GM21515 (cell line): ENCODE results near the gene INSM2.

Source experiments
- ATAC-seq: cut with Tn5 transposase; IDR thresholded peaks from one replicate; pipeline ENCODE4 v1.9.1; 2021; ENCODE audit not compliant: unreplicated experiment

INSM2 gene

DNA sequence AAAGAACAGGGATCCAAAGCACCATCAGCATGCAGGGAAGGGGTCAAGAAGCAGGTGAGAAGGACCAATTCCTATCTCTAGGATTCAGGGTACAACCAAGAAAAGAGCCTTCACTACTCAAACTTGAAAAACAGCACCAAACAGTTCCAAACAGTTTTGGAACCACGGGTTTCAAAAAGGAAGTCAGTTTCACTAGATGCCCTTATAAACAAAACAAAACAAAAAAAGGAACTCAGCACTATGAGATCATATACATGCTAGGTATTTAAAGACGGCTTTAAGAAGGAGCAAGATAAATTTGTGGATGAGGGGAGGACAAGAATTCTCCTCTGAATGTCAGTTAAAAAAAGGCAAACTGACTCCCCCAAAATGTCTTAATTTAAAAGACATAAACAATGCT is 6.0 kb downstream of the INSM2 start:
- ATAC-seq: no peak

DNA sequence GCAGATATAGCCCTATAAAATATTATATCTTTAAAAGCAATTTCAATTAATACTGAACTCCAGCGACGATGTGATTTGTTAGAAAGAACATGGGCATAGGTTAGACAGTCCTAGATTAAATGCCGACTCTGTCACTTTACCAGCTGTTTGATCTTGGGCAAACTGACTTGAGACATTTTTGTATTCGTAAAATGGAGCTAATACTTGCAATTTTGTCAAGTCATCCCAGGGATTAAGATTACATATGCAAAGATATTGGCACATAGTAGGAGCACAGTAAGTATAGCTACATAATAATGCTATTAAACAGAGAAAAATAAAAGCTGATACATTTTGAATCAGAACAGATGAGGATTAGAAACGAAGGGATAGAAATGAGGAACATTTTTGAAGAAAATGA is 9.0 kb downstream of the INSM2 start:
- ATAC-seq: no peak

DNA sequence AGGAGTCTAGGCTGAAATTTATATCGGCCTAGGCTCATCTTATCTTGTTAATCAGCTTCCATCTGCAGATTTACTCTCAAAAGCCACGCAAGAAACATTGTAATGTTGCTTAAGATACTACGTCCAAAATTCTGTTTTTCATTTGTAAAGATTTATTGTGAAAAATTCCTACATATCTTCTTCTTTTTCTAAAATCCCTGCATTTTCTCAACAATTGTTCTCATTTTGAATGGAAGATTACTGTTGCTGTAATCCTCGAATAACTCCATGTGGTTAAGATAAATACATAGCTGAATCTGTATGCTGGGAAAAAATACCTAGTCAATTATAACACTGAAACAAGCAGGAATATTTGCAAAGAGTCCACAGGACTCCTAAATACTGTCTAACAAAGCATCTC is 15.6 kb downstream of the INSM2 start:
- no peak for ATAC-seq

DNA sequence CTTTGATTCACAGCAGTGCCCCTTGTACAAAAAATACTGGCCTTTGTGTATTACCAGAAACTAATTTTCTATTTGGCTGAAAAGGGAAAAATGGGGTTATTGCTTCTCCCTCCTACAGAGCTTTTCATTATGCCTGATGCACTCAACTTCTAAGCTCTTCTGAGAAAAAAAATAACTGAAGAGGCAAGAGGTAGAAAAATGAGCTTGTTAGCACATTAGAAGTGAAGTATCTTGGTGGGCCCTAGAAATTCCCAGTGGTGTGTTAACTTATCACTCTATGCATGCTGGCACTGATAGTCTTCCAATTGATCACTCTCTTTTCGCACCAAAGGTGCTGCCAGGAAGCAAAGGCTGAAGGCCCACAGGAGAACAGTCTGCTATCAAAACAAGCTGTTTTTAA is 17.1 kb downstream of the INSM2 start:
- ATAC-seq: no peak

DNA sequence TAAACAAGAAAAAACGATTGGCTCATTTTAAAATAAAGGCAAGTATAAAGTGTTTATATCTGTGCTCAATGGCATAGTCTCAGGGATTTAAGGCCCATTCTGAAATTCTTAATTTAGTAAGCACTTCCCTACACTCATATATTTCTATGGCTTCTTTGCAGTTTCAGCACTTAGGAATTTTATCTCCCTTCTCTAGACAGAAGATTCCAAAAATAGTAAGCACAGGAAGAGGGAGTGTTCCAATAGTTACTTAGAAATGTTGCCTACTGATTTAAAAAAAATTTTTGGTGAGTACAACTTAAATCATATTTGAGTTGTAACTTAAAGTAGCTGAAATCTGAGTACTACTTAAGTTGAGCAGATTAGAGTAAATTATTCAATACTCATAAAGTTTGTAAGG is 19.8 kb downstream of the INSM2 start:
- ATAC-seq: no peak

DNA sequence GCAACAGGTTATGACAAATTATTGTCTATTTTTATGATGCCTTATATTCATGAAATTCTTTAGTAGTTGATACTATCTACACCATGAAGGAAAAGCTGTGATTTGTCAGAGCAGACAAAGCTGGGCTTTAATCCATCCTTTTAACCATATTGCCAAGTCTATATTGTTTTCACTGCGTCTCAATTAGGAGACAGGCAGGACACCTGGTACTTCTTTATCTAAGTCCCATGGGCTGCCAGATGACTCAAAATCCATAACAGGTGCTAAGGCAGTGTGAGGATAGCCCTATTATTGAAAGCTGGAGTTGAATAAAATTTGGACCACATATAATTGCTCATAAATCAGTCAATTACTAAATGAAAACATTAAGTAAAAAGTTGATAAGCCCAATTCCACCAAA is 22.6 kb downstream of the INSM2 start:
- ATAC-seq: no peak

DNA sequence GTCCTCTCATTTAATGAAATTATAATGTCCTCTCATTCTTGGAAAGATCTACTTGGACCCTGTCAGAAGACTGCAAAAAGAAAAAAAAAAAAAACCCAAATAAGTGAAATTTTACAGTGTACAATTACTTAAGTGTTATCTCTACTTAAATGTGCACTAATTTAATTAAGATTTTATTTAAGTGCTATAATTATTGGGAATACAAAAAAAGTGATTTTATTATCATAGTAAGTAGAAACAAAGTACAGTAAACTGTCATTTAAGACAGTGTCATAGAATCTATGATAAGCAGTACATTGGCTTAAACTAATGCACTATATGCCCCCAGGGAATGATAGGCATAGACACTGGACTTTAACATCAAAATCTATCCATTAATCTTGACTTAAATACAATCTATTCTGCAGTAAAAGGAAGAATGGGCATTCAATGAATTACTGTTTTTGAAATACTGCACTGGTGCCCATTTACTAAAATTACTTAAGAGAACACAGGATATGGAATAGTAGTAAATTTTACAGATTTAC is 23.3 kb downstream of the INSM2 start:
- no peak for ATAC-seq

DNA sequence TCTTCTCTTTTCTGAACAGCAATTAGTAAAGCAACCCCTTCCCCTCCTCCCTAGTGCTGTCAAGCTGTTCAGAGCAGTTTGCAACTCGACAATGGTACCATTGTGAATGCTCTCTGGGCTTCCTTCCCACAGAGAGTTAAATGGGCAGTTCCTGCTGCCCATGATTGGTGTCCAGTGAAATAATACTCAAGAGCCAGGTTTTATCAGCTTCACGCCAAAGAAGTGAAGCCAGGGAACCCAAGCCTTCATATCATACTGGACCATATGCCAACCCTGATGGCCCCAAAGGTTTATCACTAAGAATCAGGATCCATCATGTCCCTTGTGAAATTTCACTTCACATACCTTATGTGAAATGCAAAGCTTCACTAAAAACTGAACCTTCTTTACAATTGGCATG is 24.7 kb downstream of the INSM2 start:
- ATAC-seq: no peak

DNA sequence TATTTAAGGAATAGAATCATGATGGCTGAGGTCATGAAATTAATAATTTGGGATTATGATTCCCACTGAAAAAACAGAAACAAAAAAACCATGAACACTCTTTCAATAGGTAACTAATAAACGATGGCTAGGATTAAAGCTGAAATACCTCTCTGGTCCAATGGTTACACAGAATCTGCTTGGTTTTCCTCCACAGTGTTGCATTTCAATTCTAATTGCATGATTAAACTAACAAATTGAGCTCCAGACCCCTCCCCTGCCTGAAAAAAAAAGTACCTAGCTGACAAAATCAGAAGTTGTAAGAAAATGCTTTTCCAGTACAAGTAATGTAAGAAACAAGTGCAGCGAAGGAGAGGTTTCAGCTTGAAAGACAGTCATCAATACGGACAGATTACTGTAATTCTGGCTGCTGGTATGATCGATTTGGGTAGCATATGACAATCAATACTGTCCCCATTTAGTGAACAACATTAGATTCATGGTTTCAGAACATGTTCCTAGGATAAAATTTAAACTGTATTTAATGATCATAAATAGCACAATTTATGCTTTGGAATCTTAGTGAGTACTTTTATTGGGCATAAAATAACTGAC is 32.0 kb downstream of the INSM2 start:
- ATAC-seq: no peak

DNA sequence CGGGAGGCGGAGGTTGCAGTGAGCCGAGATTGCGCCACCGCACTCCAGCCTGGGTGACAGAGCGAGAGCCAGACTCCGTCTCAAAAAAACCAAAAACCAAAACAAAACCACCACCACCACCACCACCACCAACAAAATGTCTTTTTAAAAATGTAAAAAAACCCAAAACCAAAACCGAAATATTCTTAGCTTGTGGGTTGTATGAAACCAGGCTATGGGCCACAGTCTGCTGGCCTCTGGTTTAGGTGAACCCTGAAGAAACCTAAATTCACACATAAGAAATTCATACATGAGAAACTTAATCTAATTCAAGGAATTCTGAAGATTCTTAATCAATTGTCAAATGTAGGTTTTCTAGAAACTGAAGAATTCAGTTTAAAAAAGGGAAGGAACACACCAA is 37.6 kb downstream of the INSM2 start:
- no peak for ATAC-seq

DNA sequence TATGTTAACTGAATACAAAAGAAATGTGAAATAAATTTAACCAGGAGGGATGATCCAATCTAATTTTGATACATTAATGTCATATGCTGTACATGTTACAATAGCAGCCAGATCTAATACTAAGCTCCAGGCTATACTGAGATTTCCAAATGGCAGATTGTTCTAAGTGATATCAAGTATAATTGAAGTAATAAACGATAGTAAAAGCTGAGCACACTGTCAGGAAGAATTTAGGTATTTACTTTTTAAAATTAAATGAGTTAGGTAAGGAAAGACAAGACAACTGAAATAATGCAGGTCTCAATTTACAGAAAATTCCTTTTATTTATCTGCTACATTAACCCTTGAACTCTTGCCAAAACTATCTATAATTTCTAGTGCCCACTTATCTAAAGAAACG is 39.9 kb downstream of the INSM2 start:
- ATAC-seq: no peak

DNA sequence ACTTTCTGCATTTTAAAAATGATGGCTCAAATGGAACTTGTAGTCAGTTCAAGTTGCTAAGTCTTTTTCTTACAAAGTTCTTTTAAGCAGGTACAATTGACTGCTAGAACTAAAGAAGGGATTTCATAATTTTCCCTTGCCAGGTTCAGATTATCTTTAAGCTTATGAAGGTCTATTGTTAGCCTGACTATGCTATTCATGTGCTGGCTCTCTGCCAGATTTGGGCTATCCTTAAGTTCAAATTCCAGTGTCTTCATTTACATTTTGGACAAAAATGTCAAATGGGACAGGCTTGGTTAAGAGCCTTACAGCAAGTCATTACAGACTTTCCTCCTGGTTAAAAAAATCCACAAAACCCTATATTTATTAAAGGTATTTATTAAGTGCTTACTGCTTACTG is 42.3 kb downstream of the INSM2 start:
- no peak for ATAC-seq

DNA sequence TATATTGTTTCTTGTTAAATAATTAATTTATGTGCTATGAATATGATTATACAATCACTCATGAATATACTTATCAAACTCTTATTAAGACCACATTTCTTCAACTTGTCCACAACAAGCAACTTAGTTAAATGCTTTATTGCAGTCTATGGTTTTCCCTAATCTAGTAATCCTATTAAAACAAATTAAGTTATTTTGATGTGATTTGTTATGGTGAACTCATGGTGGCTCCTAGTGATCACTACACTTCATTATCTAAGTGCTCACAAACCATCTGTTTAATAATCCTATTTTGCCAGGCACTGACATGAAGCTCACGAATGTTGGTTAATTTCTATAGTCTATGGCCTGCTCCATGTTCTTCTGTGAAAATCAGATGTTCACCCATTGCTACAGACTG is 42.9 kb downstream of the INSM2 start:
- ATAC-seq: no peak

DNA sequence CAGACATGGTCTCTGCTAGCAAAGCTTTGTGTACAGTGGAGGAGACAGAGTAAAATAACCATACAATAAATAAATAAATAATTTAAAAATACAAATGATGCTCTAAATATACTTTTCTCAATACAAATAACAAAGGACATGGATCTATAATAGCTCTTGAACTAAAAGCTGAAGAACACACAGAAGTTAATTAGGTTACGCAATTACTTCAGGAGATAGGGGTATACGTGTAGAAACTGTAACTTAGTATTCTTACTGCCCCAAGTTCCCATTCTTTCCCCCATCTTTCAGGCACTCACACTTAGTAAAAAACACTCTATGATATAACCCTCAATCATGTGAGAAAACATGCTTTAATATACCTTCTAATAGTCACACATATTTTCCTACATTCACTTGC is 44.2 kb downstream of the INSM2 start:
- no peak for ATAC-seq

DNA sequence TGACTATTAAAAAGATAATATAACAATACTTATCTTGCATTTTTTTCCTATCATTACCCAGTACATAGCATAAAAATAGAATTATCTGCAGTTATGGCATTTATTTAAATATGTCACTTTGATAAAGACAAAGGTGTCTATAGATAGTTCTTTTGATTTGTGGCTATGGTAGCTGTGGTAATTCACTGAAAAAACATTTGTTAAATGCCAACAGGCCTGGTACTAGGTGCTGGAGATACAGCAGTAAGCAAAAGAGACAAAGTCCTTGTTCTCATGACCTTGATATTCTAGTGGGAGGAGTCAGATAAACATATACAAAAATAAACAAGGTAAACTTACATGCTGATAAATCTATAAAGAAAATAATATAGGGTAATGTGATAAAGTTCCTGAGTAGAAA is 44.7 kb downstream of the INSM2 start:
- no peak for ATAC-seq
